Stimulated activated CD8-positive, alpha-beta memory T cell treated with anti-CD3 and anti-CD28 coated beads, Interleukin-7, amount 100 ng/mL, for 48 hours (primary cell): ENCODE data around the gene LTO1.

Experiments used
- DNase-seq, 2 donors: peaks; one replicate each; pipeline ENCODE4 v3.0.0-alpha.2; 2020; ENCODE audit warnings: low read depth in 1 of 2; ENCODE audit errors: extremely low read depth in 1 of 2

The LTO1 gene

GRCh38 chr11:69658626-69659450 lies 16.3 kb downstream of the LTO1 start:
- no peak for DNase-seq

DNA sequence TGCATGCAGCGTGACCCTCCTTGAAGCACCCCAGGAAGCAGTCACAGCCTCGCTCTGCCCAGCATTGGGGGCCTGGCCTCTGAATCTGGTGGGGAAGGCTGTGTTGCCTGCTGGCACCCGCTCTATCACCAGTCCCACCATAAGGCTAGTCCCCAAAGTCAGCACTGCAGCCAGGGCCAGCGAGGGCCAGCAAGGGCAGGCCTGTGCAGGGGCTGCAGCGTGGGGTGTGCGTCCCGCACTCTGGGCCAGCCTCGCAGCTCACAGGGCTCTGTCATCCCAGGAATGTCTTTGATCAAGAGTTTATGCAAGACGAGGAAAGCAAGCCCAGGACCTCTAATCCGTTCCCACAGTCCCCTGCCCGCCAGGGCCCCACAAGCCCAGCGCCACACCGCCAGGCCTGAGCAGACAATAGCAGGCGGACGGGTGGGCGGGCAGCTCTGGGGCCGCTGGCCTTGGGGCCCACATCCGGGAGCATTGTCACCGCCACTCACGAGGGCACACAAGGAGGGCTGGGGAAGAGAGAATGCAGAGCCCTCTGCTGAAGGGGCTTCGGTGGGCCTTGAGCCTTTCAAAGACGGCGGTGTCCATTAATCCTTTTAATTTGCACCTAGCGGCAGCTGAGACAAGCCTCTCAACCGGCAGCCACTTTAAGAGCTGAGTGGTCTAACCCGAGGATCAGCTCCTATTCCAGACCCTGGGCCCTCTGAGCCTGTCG lies 17.1 kb downstream of the LTO1 start:
- DNase-seq: no peak

- no peak for DNase-seq
Observed at GRCh38 chr11:69657456-69657910, 17.7 kb downstream of the LTO1 start.

- DNase-seq: no peak
Observed at GRCh38 chr11:69656536-69657455, 18.4 kb downstream of the LTO1 start.

- no peak for DNase-seq
Observed at GRCh38 chr11:69655479-69656428, 19.4 kb downstream of the LTO1 start.

- no peak for DNase-seq
Observed at GRCh38 chr11:69654660-69655478, 20.3 kb downstream of the LTO1 start.

DNA sequence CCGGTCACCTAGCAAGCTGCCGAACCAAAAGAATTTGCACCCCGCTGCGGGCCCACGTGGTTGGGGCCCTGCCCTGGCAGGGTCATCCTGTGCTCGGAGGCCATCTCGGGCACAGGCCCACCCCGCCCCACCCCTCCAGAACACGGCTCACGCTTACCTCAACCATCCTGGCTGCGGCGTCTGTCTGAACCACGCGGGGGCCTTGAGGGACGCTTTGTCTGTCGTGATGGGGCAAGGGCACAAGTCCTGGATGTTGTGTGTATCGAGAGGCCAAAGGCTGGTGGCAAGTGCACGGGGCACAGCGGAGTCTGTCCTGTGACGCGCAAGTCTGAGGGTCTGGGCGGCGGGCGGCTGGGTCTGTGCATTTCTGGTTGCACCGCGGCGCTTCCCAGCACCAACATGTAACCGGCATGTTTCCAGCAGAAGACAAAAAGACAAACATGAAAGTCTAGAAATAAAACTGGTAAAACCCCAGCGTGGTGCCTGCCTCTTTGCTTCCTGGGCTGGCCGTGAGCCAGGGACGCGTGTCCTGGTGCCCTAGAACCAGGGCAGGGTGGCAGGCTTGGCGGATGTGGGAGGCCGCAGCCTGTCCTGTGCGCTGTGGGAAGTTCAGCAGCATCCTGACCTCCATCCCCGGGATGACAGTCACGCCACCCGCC lies 21.0 kb downstream of the LTO1 start:
- DNase-seq: no peak

DNA sequence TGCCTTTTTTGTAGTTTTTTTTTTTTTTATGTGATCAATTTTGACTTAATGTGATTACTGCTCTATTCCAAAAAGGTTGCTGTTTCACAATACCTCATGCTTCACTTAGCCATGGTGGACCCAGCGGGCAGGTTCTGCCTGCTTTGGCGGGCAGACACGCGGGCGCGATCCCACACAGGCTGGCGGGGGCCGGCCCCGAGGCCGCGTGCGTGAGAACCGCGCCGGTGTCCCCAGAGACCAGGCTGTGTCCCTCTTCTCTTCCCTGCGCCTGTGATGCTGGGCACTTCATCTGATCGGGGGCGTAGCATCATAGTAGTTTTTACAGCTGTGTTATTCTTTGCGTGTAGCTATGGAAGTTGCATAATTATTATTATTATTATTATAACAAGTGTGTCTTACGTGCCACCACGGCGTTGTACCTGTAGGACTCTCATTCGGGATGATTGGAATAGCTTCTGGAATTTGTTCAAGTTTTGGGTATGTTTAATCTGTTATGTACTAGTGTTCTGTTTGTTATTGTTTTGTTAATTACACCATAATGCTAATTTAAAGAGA lies 21.7 kb downstream of the LTO1 start:
- no peak for DNase-seq

DNA sequence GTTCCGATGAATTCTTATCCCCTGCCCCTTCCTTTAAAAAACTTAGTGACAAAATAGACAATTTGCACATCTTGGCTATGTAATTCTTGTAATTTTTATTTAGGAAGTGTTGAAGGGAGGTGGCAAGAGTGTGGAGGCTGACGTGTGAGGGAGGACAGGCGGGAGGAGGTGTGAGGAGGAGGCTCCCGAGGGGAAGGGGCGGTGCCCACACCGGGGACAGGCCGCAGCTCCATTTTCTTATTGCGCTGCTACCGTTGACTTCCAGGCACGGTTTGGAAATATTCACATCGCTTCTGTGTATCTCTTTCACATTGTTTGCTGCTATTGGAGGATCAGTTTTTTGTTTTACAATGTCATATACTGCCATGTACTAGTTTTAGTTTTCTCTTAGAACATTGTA lies 22.2 kb downstream of the LTO1 start:
- no peak for DNase-seq

GRCh38 chr11:69651834-69652620 lies 23.1 kb downstream of the LTO1 start:
- no peak for DNase-seq

DNA sequence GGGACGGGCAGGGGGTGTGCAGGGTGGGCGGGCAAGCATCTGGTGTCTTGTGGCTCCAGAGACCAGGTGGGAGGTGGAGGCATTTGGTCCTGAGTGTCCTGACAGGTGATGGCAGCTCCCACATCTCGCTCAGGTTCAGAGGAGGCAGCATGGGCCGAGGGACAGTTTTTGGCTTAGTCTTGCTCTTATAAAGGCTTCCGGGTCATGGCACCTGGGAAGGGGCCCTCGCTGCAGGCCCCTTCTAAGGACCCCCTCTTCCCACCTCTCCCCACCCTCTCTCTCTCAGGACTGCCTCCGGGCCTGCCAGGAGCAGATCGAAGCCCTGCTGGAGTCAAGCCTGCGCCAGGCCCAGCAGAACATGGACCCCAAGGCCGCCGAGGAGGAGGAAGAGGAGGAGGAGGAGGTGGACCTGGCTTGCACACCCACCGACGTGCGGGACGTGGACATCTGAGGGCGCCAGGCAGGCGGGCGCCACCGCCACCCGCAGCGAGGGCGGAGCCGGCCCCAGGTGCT lies 24.3 kb downstream of the LTO1 start:
- DNase-seq: no peak

- no peak for DNase-seq
Observed at GRCh38 chr11:69650081-69650831, 24.9 kb downstream of the LTO1 start.

DNA sequence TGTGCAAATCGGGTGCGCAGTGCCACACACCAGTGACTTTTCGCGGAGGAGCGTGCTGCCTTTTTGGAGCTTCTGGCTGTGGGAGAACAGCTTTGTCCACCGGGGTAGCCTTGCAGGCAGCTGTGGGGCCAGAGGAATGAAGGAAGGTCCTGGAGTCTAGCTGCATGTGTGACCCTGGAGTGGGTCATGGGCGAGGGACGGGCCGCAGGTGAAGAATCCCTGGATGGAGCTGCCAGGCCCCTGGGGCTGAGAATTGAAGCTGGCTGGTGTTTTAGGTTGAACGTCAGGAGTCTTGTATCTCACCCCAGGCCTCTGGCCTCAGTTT lies 25.6 kb downstream of the LTO1 start:
- DNase-seq: no peak

DNA sequence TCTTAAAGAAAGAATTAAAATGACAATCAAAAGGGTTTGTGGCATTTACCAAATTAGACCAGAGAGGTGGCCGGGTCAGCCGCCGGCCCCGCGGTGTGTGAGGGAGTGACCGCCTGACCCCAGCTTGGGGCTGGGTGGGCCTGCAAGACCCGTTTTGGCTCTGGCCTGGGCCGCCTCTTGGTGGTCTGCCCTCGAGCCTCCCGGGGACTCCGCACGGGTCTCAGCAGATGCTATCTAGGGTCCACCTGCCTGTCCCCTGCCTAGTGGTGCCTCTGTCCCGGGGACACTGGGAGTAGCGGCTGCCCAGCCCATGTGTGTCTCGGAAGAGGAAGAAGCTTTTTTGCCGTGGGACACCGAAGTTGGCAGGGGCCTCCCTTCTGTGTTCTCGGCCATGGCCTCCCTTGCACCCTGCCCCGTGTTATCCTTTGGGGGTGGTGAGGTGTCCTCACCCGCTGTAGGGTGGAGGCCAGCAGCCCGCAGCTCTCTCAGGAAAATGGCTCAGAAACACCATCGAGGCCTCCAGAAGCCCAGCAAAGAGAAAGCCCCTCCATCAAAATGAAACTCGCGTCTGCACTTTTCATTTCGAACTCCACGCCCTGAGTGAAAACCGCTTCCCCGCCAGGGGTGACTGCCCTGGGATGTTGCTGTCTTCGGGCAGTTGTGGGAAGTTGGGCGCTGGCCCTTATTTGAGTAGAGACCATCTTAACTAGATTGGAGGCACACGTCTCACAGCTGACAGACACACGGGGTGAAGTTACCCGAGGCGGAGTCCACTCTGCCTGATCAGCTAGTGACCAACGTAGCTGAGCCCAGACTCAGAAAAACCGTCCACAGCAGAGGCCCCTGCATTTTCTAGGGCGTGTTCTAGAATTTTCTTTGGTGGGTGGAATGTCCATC lies 26.2 kb downstream of the LTO1 start:
- no peak for DNase-seq

- DNase-seq: no peak
Observed at GRCh38 chr11:69647761-69648497, 27.2 kb downstream of the LTO1 start.
